Fibroblast of skin of scalp (primary cell): ENCODE results near the gene PTPN4. TPM values are rescaled to one million over a fixed set of nuclear protein-coding genes. Genes with fewer than 3 reads are reported as not detected.
A peak's percentile ranks its signal among the peaks of the same experiment; 100 is the strongest.

Experiments used
- DNase-seq: peaks from one replicate; pipeline ENCODE4 v3.0.0-alpha.2; 2013
- polyA plus RNA-seq, 2 experiments: library from polyadenylated mRNA; unstranded; fragments of 120-200 nt; gene quantifications; one replicate each; pipeline ENCODE4 v1.2.1, GENCODE V29; 2013; ENCODE audit not compliant: insufficient read length in 2 of 2

PTPN4 gene, protein sequence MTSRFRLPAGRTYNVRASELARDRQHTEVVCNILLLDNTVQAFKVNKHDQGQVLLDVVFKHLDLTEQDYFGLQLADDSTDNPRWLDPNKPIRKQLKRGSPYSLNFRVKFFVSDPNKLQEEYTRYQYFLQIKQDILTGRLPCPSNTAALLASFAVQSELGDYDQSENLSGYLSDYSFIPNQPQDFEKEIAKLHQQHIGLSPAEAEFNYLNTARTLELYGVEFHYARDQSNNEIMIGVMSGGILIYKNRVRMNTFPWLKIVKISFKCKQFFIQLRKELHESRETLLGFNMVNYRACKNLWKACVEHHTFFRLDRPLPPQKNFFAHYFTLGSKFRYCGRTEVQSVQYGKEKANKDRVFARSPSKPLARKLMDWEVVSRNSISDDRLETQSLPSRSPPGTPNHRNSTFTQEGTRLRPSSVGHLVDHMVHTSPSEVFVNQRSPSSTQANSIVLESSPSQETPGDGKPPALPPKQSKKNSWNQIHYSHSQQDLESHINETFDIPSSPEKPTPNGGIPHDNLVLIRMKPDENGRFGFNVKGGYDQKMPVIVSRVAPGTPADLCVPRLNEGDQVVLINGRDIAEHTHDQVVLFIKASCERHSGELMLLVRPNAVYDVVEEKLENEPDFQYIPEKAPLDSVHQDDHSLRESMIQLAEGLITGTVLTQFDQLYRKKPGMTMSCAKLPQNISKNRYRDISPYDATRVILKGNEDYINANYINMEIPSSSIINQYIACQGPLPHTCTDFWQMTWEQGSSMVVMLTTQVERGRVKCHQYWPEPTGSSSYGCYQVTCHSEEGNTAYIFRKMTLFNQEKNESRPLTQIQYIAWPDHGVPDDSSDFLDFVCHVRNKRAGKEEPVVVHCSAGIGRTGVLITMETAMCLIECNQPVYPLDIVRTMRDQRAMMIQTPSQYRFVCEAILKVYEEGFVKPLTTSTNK
- polyA plus RNA-seq (2013, experiment 1 of 2; ENCODE audit: insufficient read length) = 12.1 TPM
- polyA plus RNA-seq (2013, experiment 2 of 2; ENCODE audit: insufficient read length) = 13.3 TPM

DNA sequence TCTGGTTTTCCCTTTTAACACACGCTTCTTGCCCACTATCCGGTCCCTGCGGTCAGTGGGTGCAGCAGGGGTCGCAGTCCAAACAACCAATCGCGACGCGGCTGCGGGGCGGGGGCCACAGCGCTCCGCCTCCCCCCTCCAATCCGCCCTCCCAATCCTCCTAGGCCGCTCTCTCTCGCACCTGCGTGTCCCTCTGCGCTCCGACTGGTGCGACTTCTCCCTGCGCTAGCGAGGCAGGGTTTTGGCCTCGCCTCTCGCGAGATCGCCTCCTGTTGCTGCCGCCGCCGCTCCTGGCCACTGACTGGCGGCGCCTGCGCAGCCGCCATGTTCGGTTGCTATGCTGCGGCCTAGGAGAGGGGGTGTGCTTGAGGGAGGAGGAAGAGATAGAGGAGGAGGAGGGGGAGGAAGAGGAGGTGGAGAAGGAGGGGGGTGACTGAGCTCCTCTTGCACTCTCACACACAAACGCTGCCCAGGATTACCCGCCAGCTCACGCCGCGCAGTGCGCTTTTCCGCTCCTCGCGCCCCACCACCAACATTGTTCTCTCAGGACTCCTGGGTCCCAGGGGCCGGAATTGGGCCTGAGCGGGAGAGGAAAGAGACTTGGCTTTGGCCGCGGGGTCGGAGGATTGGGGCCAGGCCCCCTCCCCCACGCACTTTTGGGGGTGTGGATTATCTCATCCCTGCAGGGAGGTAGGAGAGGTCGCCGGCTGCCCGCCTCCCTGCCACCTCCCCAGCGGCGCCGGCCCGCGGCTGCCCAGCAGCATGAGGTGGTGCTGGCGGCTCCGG is at the start of gene PTPN4:
Gene PTPN4, plus strand, starts transcription at position 472 of the 786 bp plus-strand sequence. CDS start 49,932 bp downstream, outside the sequence.
- DNase-seq = peak; percentile 98

- DNase-seq = no peak
These were observed 49.4 kb upstream of the PTPN4 start for GRCh38 chr2:119710281-119710680.

- no peak for DNase-seq
These were observed 48.4 kb upstream of the PTPN4 start for GRCh38 chr2:119711352-119711751.

- no peak for DNase-seq
These were observed 47.2 kb upstream of the PTPN4 start for GRCh38 chr2:119712571-119712970.

DNA sequence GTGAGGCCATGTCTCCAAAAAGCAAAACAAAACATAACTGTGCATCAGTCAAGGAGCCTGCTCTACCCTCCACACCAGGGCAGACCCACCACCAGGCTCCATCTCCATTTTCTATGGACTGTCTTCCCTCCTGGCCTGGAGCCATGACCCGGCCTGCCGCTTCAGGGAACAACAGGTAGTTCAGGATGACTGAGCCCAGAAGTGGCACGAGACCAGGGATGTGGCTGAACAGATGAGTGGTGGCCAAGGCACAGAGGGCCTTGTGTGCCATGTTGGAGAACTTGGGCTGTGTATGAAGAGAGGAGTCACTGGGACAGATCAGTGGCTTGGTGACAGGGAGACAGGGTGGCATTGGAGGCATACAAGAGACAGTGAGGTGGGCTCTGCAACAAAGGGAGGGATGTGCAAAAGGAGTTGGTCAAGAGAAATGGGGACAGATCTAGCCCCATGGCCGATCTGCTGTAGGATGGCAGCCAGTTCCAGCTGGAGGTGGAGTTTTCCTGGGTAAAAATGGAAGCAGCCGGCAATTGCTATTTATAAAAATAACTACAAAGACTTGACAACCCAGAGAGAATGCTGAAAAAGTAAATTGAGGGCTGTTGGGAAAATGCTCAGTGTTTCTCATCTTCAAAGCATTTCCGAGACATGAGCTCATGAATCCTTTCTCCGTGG is 45.8 kb upstream of the PTPN4 start:
- DNase-seq = peak; percentile 11

- DNase-seq = no peak
These were observed 44.1 kb upstream of the PTPN4 start for GRCh38 chr2:119715409-119716283.

GRCh38 chr2:119716284-119716672 is 43.4 kb upstream of the PTPN4 start:
- DNase-seq = no peak

GRCh38 chr2:119718501-119719260 is 41.0 kb upstream of the PTPN4 start:
- DNase-seq = no peak

- no peak for DNase-seq
These were observed 40.5 kb upstream of the PTPN4 start for GRCh38 chr2:119719261-119719627.

GRCh38 chr2:119721043-119721442 is 38.7 kb upstream of the PTPN4 start:
- DNase-seq = no peak

DNA sequence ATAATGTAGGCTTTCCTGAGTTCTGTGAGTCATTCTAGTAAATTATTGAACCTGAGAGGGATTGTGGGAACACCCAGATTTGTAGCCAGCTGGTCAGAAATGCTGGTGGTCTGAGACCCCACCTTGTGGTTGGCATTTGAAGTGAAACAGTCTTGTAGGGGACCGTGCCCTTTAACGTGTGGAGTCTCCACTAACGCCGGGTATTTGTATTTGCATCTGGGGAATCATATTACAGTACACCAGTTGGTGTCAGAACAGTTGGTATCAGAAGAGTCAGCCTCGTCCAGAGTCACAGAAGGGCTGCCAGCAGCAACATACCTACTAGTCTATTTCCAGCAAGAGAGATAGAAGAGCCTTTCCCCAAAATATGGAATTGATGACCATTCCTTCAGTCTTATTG is 38.3 kb upstream of the PTPN4 start:
- no peak for DNase-seq

DNA sequence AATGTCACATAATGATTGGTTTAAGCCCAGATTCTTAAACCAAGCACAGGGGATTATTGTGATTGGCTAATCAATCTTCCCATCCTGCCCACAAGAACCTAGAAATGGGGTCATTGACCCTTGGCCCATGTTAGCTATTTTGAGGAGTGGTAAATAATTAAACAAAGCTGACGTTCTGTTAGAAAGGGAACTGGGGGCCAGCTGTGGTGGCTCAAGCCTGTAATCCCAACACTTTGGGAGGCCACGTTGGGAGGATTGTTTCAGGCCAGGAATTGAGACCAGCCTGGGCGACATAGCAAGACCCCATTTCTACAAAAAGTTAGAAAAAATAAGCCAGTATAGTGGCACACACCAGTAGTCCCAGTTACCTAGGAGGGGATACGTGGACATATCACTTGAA is 37.8 kb upstream of the PTPN4 start:
- no peak for DNase-seq

GRCh38 chr2:119723186-119723585 is 36.5 kb upstream of the PTPN4 start:
- DNase-seq = no peak

GRCh38 chr2:119723784-119724467 is 35.8 kb upstream of the PTPN4 start:
- no peak for DNase-seq

DNA sequence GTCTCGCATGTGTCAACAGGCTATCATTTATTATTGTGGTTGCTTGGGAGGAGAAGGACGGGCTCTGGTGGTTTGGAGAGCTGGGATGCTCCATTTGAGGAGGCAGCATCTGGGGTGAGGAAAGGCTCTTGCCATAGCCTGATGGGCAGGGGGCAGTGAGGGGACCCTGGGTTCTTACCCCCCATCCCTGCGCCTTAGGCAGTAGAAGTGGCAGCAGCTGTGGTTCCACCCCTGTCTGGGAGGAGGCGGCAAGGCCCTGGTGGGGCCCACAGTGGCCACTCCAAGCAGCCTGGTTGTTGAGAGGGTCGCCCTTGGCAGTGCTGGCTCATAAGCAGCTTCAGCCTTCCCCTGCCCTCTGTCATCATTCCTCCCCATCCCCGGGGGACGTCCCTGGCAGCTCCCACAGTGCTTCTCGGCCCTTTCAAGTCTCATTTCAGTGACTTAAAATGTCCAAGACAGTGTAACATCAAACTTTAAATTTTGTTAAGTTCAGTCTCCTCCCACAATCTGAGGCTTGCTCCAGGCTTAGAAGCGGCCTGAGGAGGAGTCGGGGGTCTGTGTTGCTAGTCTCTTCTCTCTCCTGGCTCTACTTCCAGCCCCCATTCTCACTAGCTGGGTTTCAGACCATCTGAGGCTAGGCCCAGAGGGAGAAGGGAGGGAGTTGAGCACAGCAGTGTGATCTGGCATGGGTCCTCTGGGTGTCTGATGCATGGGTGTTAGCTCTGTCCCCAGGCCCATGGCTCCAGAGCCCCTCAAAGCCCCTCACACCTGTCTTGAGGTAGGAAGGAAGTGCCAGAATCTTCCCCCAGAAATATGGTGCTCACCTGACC is 34.9 kb upstream of the PTPN4 start:
- DNase-seq = no peak

GRCh38 chr2:119727493-119727892 is 32.2 kb upstream of the PTPN4 start:
- DNase-seq = no peak

- DNase-seq = no peak
These were observed 31.3 kb upstream of the PTPN4 start for GRCh38 chr2:119728421-119728820.

GRCh38 chr2:119730671-119731177 is 29.0 kb upstream of the PTPN4 start:
- no peak for DNase-seq
